Suppressor macrophage treated with lipopolysaccharide for 1 hour (primary cell): ENCODE data around the gene ACTL6B.

Experiments
- DNase-seq, 3 donors: peaks; one replicate each; pipeline ENCODE4 v3.0.0-alpha.2; 2020 to 2022

ACTL6B gene

GRCh38 chr7:100626530-100627237 lies 29.6 kb downstream of the ACTL6B start:
- DNase-seq: peak; percentile 78 to 91 (median 82)

- no peak for DNase-seq
Measured at GRCh38 chr7:100626055-100626454, 30.2 kb downstream of the ACTL6B start.

- no peak for DNase-seq
Measured at GRCh38 chr7:100623951-100624824, 32.1 kb downstream of the ACTL6B start.

- no peak for DNase-seq
Measured at GRCh38 chr7:100621554-100621953, 34.7 kb downstream of the ACTL6B start.

GRCh38 chr7:100620804-100621203 lies 35.4 kb downstream of the ACTL6B start:
- no peak for DNase-seq

GRCh38 chr7:100620239-100620638 lies 36.0 kb downstream of the ACTL6B start:
- no peak for DNase-seq

- DNase-seq: peak in 2 of 3 donors; percentile 30 to 43
Measured at GRCh38 chr7:100614308-100614861, 41.9 kb downstream of the ACTL6B start.

GRCh38 chr7:100613412-100614175 lies 42.7 kb downstream of the ACTL6B start:
- peak in 2 of 3 donors; percentile 47 for DNase-seq

GRCh38 chr7:100612730-100613390 lies 43.4 kb downstream of the ACTL6B start:
- DNase-seq: peak in 1 of 3 donors; percentile 10

- DNase-seq: peak; percentile 99
Measured at GRCh38 chr7:100611983-100612729, 44.1 kb downstream of the ACTL6B start, which contains the start of gene MOSPD3. TSS of gene MOSPD3 (plus strand) at chr7:100612540. CDS start at chr7:100612792, 252 bp downstream.

GRCh38 chr7:100609958-100610357 lies 46.3 kb downstream of the ACTL6B start:
- no peak for DNase-seq

GRCh38 chr7:100607111-100607510 lies 49.1 kb downstream of the ACTL6B start:
- DNase-seq: no peak

- DNase-seq: no peak
Measured at GRCh38 chr7:100606313-100606712, 49.9 kb downstream of the ACTL6B start.

- peak; percentile 72 to 89 (median 82) for DNase-seq
Measured at GRCh38 chr7:100604976-100605911, 51.0 kb downstream of the ACTL6B start.

GRCh38 chr7:100604028-100604975 lies 51.9 kb downstream of the ACTL6B start:
- peak; percentile 76 to 91 (median 82) for DNase-seq

GRCh38 chr7:100603726-100604027 lies 52.6 kb downstream of the ACTL6B start:
- DNase-seq: no peak

- no peak for DNase-seq
Measured at GRCh38 chr7:100602889-100603725, 53.1 kb downstream of the ACTL6B start.

- no peak for DNase-seq
Measured at GRCh38 chr7:100600730-100601038, 55.6 kb downstream of the ACTL6B start.
